ENCODE data around the gene MCTP1. TPM values are rescaled to one million over a fixed set of nuclear protein-coding genes. Genes with fewer than 3 reads are reported as not detected.
"Not testable (repeated sequence)": the region's sequence is repeated elsewhere in the genome, so short reads cannot be mapped to it uniquely, and the experiment has no call there.

Gene MCTP1
- total RNA-seq, 1 donor from 2014 or later = 9.9 TPM

- no peak for DNase-seq (ENCODE audit: low spot score)
Observed at GRCh38 chr5:95029569-95030366, 255.1 kb downstream of the MCTP1 start.

GRCh38 chr5:95027775-95028174, 257.1 kb downstream of the MCTP1 start:
- DNase-seq (ENCODE audit: low spot score) = no peak

- no peak for DNase-seq (ENCODE audit: low spot score)
Observed at GRCh38 chr5:95027151-95027721, 257.7 kb downstream of the MCTP1 start.

- DNase-seq (ENCODE audit: low spot score) = no peak
Observed at GRCh38 chr5:95026718-95027117, 258.2 kb downstream of the MCTP1 start.

- DNase-seq (ENCODE audit: low spot score) = no peak
Observed at GRCh38 chr5:95022967-95023695, 261.8 kb downstream of the MCTP1 start.

GRCh38 chr5:95020345-95020744, 264.5 kb downstream of the MCTP1 start:
- DNase-seq (ENCODE audit: low spot score) = no peak

- no peak for DNase-seq (ENCODE audit: low spot score)
Observed at GRCh38 chr5:95018946-95019345, 265.9 kb downstream of the MCTP1 start.

- DNase-seq (ENCODE audit: low spot score) = no peak
Observed at GRCh38 chr5:95018511-95018910, 266.4 kb downstream of the MCTP1 start.

GRCh38 chr5:95009812-95010211, 275.1 kb downstream of the MCTP1 start:
- no peak for DNase-seq (ENCODE audit: low spot score)

- DNase-seq (ENCODE audit: low spot score) = no peak
Observed at GRCh38 chr5:95007921-95008597, 276.8 kb downstream of the MCTP1 start.

GRCh38 chr5:95005811-95006210, 279.1 kb downstream of the MCTP1 start:
- DNase-seq (ENCODE audit: low spot score) = no peak

- no peak for DNase-seq (ENCODE audit: low spot score)
Observed at GRCh38 chr5:94998670-94999069, 286.2 kb downstream of the MCTP1 start.

GRCh38 chr5:94994537-94994936, 290.4 kb downstream of the MCTP1 start:
- DNase-seq (ENCODE audit: low spot score) = not testable (repeated sequence)

GRCh38 chr5:94993491-94993890, 291.4 kb downstream of the MCTP1 start:
- no peak for DNase-seq (ENCODE audit: low spot score)

GRCh38 chr5:94992325-94992724, 292.6 kb downstream of the MCTP1 start:
- DNase-seq (ENCODE audit: low spot score) = no peak

GRCh38 chr5:94983861-94984535, 300.9 kb downstream of the MCTP1 start:
- no peak for DNase-seq (ENCODE audit: low spot score)

GRCh38 chr5:94977437-94977836, 307.5 kb downstream of the MCTP1 start:
- no peak for DNase-seq (ENCODE audit: low spot score)

GRCh38 chr5:94976853-94977252, 308.0 kb downstream of the MCTP1 start:
- no peak for DNase-seq (ENCODE audit: low spot score)

- no peak for DNase-seq (ENCODE audit: low spot score)
Observed at GRCh38 chr5:94972268-94972667, 312.6 kb downstream of the MCTP1 start.

- no peak for DNase-seq (ENCODE audit: low spot score)
Observed at GRCh38 chr5:94969174-94969573, 315.7 kb downstream of the MCTP1 start.

GRCh38 chr5:94968507-94969095, 316.3 kb downstream of the MCTP1 start:
- no peak for DNase-seq (ENCODE audit: low spot score)

All from mucosa of gallbladder (tissue), 1 donor.